ENCODE measurements around the gene PTTG1. TPM values are rescaled to one million over a fixed set of nuclear protein-coding genes. Genes with fewer than 3 reads are reported as not detected.

The PTTG1 gene
- polyA plus RNA-seq, 1 of the 3 experiments (the other 2 are of a cell fraction) = 279 TPM

- TF ChIP-seq POLR2AphosphoS5 (IDR thresholded peaks at IDR 0.05; ENCODE audit: low read depth, low read length) (no peak), MEF2A (IDR thresholded peaks at IDR 0.05; ENCODE audit: borderline replicate concordance, low read depth) (no peak), GABPA (IDR thresholded peaks at IDR 0.05; ENCODE audit: low read depth) (no peak), MAX (IDR thresholded peaks at IDR 0.05; ENCODE audit: low read depth) (no peak), RAD21 (IDR thresholded peaks at IDR 0.05; ENCODE audit: low read length) (no peak), CHD2 (IDR thresholded peaks at IDR 0.05; ENCODE audit: low read length, partially characterized antibody) (no peak), TCF12 (IDR thresholded peaks at IDR 0.05) (no peak), SMC3 (IDR thresholded peaks at IDR 0.05; ENCODE audit: low read depth, low read length) (no peak), TEAD4 (IDR thresholded peaks at IDR 0.05; ENCODE audit: borderline replicate concordance, insufficient read depth) (no peak), RCOR1 (IDR thresholded peaks at IDR 0.05; ENCODE audit: low read length) (no peak), FOXJ3 (CRISPR knock-in tag; IDR thresholded peaks at IDR 0.05) (no peak), EP300 (IDR thresholded peaks at IDR 0.05; ENCODE audit: borderline replicate concordance in 1 of 2, low read depth in 1 of 2, low read length in 1 of 2) (no peak), FOXM1 (IDR thresholded peaks at IDR 0.05; ENCODE audit: low read depth) (no peak), USF1 (IDR thresholded peaks at IDR 0.05; ENCODE audit: borderline replicate concordance, low read depth) (no peak), ELF1 (IDR thresholded peaks at IDR 0.05) (no peak)
- TF ChIP-seq, protein P1, sequence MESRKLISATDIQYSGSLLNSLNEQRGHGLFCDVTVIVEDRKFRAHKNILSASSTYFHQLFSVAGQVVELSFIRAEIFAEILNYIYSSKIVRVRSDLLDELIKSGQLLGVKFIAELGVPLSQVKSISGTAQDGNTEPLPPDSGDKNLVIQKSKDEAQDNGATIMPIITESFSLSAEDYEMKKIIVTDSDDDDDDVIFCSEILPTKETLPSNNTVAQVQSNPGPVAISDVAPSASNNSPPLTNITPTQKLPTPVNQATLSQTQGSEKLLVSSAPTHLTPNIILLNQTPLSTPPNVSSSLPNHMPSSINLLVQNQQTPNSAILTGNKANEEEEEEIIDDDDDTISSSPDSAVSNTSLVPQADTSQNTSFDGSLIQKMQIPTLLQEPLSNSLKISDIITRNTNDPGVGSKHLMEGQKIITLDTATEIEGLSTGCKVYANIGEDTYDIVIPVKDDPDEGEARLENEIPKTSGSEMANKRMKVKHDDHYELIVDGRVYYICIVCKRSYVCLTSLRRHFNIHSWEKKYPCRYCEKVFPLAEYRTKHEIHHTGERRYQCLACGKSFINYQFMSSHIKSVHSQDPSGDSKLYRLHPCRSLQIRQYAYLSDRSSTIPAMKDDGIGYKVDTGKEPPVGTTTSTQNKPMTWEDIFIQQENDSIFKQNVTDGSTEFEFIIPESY (IDR thresholded peaks at IDR 0.05; ENCODE audit: borderline replicate concordance, low read depth) = no peak
- TF ChIP-seq, protein P2, sequence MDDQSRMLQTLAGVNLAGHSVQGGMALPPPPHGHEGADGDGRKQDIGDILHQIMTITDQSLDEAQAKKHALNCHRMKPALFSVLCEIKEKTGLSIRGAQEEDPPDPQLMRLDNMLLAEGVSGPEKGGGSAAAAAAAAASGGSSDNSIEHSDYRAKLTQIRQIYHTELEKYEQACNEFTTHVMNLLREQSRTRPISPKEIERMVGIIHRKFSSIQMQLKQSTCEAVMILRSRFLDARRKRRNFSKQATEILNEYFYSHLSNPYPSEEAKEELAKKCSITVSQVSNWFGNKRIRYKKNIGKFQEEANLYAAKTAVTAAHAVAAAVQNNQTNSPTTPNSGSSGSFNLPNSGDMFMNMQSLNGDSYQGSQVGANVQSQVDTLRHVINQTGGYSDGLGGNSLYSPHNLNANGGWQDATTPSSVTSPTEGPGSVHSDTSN (IDR thresholded peaks at IDR 0.05) = no peak
- TF ChIP-seq, protein P3, sequence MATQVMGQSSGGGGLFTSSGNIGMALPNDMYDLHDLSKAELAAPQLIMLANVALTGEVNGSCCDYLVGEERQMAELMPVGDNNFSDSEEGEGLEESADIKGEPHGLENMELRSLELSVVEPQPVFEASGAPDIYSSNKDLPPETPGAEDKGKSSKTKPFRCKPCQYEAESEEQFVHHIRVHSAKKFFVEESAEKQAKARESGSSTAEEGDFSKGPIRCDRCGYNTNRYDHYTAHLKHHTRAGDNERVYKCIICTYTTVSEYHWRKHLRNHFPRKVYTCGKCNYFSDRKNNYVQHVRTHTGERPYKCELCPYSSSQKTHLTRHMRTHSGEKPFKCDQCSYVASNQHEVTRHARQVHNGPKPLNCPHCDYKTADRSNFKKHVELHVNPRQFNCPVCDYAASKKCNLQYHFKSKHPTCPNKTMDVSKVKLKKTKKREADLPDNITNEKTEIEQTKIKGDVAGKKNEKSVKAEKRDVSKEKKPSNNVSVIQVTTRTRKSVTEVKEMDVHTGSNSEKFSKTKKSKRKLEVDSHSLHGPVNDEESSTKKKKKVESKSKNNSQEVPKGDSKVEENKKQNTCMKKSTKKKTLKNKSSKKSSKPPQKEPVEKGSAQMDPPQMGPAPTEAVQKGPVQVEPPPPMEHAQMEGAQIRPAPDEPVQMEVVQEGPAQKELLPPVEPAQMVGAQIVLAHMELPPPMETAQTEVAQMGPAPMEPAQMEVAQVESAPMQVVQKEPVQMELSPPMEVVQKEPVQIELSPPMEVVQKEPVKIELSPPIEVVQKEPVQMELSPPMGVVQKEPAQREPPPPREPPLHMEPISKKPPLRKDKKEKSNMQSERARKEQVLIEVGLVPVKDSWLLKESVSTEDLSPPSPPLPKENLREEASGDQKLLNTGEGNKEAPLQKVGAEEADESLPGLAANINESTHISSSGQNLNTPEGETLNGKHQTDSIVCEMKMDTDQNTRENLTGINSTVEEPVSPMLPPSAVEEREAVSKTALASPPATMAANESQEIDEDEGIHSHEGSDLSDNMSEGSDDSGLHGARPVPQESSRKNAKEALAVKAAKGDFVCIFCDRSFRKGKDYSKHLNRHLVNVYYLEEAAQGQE (IDR thresholded peaks at IDR 0.05; ENCODE audit: low read depth, low read length) = no peak
- Histone ChIP-seq H3K27ac (ENCODE audit: low read depth in 2 of 2, low read length in 1 of 2) (no peak overlapping the region), H2AFZ (ENCODE audit: low read depth) (no peak overlapping the region), H3K4me2 (no peak overlapping the region), H3F3A (replicated peaks; ENCODE audit: insufficient read depth) (no peaks in the 10 kb centered on the region), H3K9me2 (no peaks in the 10 kb centered on the region), H3K27me3 (ENCODE audit: insufficient read depth) (no peaks in the 10 kb centered on the region), H4K20me1 (ENCODE audit: insufficient read depth) (no peaks in the 10 kb centered on the region), H3K79me2 (ENCODE audit: insufficient read depth) (no peaks in the 10 kb centered on the region), H3K9me3 (no peaks in the 10 kb centered on the region), H3K4me3 (ENCODE audit: low read depth in 2 of 2, low read length in 1 of 2) (no peak overlapping the region), H3K36me3 (replicated peaks in 1 of 2; ENCODE audit: control insufficient read depth in 1 of 2, insufficient read depth in 2 of 2, low read length in 1 of 2) (no peaks in the 10 kb centered on the region), H3K9ac (no peak overlapping the region), H3K4me1 (ENCODE audit: control insufficient read depth in 1 of 2, insufficient read depth in 2 of 2, low read depth in 1 of 2, low read length in 1 of 2) (no peaks in the 10 kb centered on the region)
- 79% methylated on average over 9 of the region's 9 CpGs for WGBS (ENCODE audit: low lambda C conversion rate)
- ChIA-PET POLR2A (no interaction called here), CTCF (interaction anchor here (4.4 kb wide), 1 partner anchor 18 kb away, joined by 32 read pairs; no protein-coding TSS in a partner anchor)
- DNase-seq = no peak
These were observed 35.0 kb downstream of the PTTG1 start for GRCh38 chr5:160456480-160457177.

All from SK-N-SH (cell line).